ENCODE measurements around the gene TMEM156.

TMEM156 gene

GRCh38 chr4:38958453-38959190 is 73.6 kb downstream of the TMEM156 start:
- no peak for DNase-seq (ENCODE audit: low read depth)
- no peak overlapping the region for H3K4me3 ChIP-seq (ENCODE audit: low read length)
- TF ChIP-seq CTCF (IDR thresholded peaks at IDR 0.05; ENCODE audit: insufficient read depth, low read depth, low read length, missing control alignments) = no peak

GRCh38 chr4:38957893-38958292 is 74.3 kb downstream of the TMEM156 start:
- peak; percentile 8 for DNase-seq (ENCODE audit: low read depth)
- no peak for TF ChIP-seq CTCF (IDR thresholded peaks at IDR 0.05; ENCODE audit: insufficient read depth, low read depth, low read length, missing control alignments)

GRCh38 chr4:38957261-38957815 is 74.9 kb downstream of the TMEM156 start:
- no peak for TF ChIP-seq CTCF (IDR thresholded peaks at IDR 0.05; ENCODE audit: insufficient read depth, low read depth, low read length, missing control alignments)
- DNase-seq (ENCODE audit: low read depth) = no peak
- no peak overlapping the region for H3K4me3 ChIP-seq (ENCODE audit: low read length)

More at GRCh38 chr4:38957893-38958292, 74.3 kb downstream of the TMEM156 start:
- H3K4me3 ChIP-seq (ENCODE audit: low read length) = no peak overlapping the region

GRCh38 chr4:38955957-38956356 is 76.3 kb downstream of the TMEM156 start:
- H3K4me3 ChIP-seq (ENCODE audit: low read length) = no peak overlapping the region
- no peak for DNase-seq (ENCODE audit: low read depth)
- no peak for TF ChIP-seq CTCF (IDR thresholded peaks at IDR 0.05; ENCODE audit: insufficient read depth, low read depth, low read length, missing control alignments)

GRCh38 chr4:38954727-38955126 is 77.5 kb downstream of the TMEM156 start:
- no peak for TF ChIP-seq CTCF (IDR thresholded peaks at IDR 0.05; ENCODE audit: insufficient read depth, low read depth, low read length, missing control alignments)
- no peak for DNase-seq (ENCODE audit: low read depth)
- no peak overlapping the region for H3K4me3 ChIP-seq (ENCODE audit: low read length)

GRCh38 chr4:38952017-38952416 is 80.2 kb downstream of the TMEM156 start:
- no peak for TF ChIP-seq CTCF (IDR thresholded peaks at IDR 0.05; ENCODE audit: insufficient read depth, low read depth, low read length, missing control alignments)
- H3K4me3 ChIP-seq (ENCODE audit: low read length) = no peak overlapping the region
- DNase-seq (ENCODE audit: low read depth) = no peak

GRCh38 chr4:38951598-38951997 is 80.6 kb downstream of the TMEM156 start:
- no peak for TF ChIP-seq CTCF (IDR thresholded peaks at IDR 0.05; ENCODE audit: insufficient read depth, low read depth, low read length, missing control alignments)
- DNase-seq (ENCODE audit: low read depth) = no peak
- H3K4me3 ChIP-seq (ENCODE audit: low read length) = no peak overlapping the region
